Ishikawa (cell line): Measurements from ENCODE around the gene CORO1C.

Experiments used
- CEBPB ChIP-seq: IDR thresholded peaks from 2 replicates; pipeline ENCODE4 v1.6.1; 2012
- CREB1 ChIP-seq: IDR thresholded peaks from 2 replicates; pipeline ENCODE4 v1.6.1; 2012; ENCODE audit warnings: low read depth
- EGR1 ChIP-seq: IDR thresholded peaks from 2 replicates; pipeline ENCODE4 v1.6.1; 2012
- EP300 ChIP-seq: IDR thresholded peaks from 2 replicates; pipeline ENCODE4 v1.6.1; 2012; ENCODE audit warnings: borderline replicate concordance
- NFIC ChIP-seq: IDR thresholded peaks from 2 replicates; pipeline ENCODE4 v1.6.1; 2012
- REST ChIP-seq: IDR thresholded peaks from 2 replicates; pipeline ENCODE4 v1.6.1; 2012; ENCODE audit warnings: low read depth, mild to moderate bottlenecking
- TEAD4 ChIP-seq: IDR thresholded peaks from 2 replicates; pipeline ENCODE4 v1.6.1; 2012
- YY1 ChIP-seq: IDR thresholded peaks from 2 replicates; pipeline ENCODE4 v1.6.1; 2012; ENCODE audit warnings: low read depth
- ZBTB7A ChIP-seq: IDR thresholded peaks from 2 replicates; pipeline ENCODE4 v1.6.1; 2012; ENCODE audit warnings: low read depth
- TF ChIP-seq, protein P1 (sequence below): IDR thresholded peaks from 2 replicates; pipeline ENCODE4 v1.6.1; 2012
- TF ChIP-seq, protein P2 (sequence below): IDR thresholded peaks from 2 replicates; pipeline ENCODE4 v1.6.1; 2012

GRCh38 chr12:108720757-108721514, 10.4 kb downstream of the CORO1C start:
- no peak for TF ChIP-seq CEBPB
- no peak for TF ChIP-seq EP300
- no peak for TF ChIP-seq REST
- no peak for TF ChIP-seq NFIC
- TF ChIP-seq, protein P1, sequence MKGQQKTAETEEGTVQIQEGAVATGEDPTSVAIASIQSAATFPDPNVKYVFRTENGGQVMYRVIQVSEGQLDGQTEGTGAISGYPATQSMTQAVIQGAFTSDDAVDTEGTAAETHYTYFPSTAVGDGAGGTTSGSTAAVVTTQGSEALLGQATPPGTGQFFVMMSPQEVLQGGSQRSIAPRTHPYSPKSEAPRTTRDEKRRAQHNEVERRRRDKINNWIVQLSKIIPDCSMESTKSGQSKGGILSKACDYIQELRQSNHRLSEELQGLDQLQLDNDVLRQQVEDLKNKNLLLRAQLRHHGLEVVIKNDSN: no peak
- TF ChIP-seq, protein P2, sequence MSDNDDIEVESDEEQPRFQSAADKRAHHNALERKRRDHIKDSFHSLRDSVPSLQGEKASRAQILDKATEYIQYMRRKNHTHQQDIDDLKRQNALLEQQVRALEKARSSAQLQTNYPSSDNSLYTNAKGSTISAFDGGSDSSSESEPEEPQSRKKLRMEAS: no peak
- no peak for TF ChIP-seq CREB1
- no peak for TF ChIP-seq EGR1
- no peak for TF ChIP-seq ZBTB7A
- no peak for TF ChIP-seq TEAD4
- TF ChIP-seq YY1: no peak
